Activated CD4-positive, alpha-beta T cell treated with anti-CD3 and anti-CD28 coated beads for 24 hours (primary cell): ENCODE measurements around the gene CUL4A.
"Not testable (repeated sequence)": the region's sequence is repeated elsewhere in the genome, so short reads cannot be mapped to it uniquely, and the experiment has no call there.

ENCODE experiments used
- DNase-seq, 2 donors: peaks; one replicate each; pipeline ENCODE4 v3.0.0-alpha.2; 2020; ENCODE audit warnings: low read depth in 2 of 2

CUL4A gene

DNA sequence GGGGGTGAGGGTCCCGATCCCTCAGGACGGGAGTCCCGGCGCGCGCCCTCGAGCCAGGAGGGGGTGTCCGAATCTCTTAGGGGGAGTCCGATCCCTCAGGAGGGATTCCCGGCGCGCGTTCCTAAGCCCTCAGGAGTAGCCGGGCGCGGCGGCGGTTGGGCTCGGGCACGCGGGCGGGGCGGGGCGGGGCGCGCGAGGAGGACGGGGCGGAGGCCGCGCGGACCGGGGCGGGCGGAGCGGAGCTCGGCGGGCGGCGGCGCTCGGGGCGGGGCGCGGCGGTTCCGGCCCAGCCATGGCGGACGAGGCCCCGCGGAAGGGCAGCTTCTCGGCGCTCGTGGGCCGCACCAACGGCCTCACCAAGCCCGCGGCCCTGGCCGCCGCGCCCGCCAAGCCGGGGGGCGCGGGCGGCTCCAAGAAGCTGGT is at the start of gene CUL4A:
CUL4A (plus strand) TSS at position 278 of the 423 bp plus-strand sequence; CDS start at position 293, 15 bp downstream.
- DNase-seq, result peak; percentile 57 to 69

GRCh38 chr13:113159701-113160100 is 49.7 kb upstream of the CUL4A start:
- no peak for DNase-seq

- DNase-seq, result no peak
These were observed 48.4 kb upstream of the CUL4A start for GRCh38 chr13:113160983-113161382.

- DNase-seq, result no peak
These were observed 48.0 kb upstream of the CUL4A start for GRCh38 chr13:113161433-113161832.

GRCh38 chr13:113161975-113162374 is 47.4 kb upstream of the CUL4A start:
- not testable (repeated sequence) for DNase-seq

DNA sequence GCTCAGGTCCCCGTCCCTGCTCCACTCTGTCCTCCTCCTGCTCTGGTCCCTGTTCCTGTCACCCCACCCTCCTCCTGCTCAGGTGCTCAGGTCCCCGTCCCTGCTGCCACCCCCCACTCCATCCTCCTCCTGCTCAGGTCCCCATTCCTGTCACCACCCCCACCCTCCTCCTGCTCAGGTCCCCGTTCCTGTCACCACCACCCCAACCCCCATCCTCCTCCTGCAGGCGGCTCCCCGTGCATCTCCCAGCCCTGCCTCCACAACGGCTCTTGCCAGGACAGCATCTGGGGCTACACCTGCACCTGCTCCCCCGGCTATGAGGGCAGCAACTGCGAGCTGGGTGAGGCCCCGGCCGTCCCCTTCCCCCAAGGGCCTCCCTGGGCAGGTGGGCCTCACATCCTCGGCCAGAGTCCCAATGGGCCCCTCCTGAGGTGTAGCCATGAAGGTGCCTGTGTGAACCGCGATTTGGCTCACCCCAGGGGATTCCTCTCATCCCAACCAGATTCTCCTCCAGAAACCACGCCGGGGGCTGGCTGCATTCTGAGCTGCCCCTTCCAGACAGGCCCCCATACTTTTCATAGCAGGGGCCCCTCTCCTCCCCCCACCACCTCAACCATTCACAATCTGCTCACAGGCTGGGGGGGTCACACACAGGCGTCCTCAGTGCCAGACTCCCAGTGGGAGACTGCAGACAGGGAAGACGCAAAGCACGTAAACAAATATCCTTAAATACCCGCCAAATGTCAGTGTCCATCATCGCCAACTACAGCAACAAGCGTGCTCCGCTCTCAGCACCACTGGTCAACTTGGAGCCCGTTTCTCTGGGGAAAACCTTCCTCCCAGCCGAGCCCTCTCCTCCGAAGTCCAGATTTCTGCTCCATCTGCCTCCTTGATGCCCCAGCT is 46.4 kb upstream of the CUL4A start:
- no peak for DNase-seq

DNA sequence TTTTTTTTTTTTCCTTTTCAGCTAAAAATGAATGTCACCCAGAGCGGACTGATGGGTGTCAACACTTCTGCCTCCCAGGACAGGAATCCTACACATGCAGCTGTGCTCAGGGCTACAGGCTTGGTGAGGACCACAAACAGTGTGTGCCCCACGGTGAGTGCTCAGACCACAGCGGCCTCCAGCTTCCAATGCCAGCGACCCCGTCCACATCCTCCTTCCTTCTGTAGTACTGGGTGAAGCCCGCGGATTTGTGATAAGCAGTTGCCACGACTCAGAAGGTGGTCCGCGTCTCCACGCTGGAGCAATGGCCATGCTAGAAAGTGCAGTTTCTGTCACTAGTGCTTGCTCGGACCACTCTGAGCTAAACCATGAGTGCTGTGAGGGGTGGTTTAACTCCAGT is 44.9 kb upstream of the CUL4A start:
- DNase-seq, result no peak

GRCh38 chr13:113166266-113166665 is 43.1 kb upstream of the CUL4A start:
- DNase-seq, result no peak

- no peak for DNase-seq
These were observed 42.7 kb upstream of the CUL4A start for GRCh38 chr13:113166681-113167080.

- no peak for DNase-seq
These were observed 42.3 kb upstream of the CUL4A start for GRCh38 chr13:113167155-113167554.

- DNase-seq, result no peak
These were observed 41.8 kb upstream of the CUL4A start for GRCh38 chr13:113167575-113167974.

- no peak for DNase-seq
These were observed 41.2 kb upstream of the CUL4A start for GRCh38 chr13:113168211-113168610.

GRCh38 chr13:113169277-113170272 is 39.8 kb upstream of the CUL4A start:
- DNase-seq, result no peak

DNA sequence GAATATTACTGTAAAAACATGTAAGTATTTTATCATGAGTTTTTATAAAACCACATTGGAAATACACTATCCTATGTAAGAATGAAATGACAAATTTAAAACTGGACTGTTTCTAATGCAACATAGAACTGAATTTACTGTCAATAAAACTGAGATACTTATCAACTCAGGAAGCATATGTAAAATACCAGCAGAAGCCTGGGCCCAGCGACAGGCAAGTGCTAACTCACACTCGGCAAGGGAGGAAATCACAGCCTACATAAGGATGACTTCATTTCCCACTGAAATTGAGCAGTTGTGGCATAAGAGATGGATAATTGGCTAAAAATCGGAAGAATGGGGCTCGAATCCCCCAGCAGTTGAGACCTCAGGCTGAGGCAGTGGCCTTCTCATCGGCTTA is 38.9 kb upstream of the CUL4A start:
- no peak for DNase-seq

DNA sequence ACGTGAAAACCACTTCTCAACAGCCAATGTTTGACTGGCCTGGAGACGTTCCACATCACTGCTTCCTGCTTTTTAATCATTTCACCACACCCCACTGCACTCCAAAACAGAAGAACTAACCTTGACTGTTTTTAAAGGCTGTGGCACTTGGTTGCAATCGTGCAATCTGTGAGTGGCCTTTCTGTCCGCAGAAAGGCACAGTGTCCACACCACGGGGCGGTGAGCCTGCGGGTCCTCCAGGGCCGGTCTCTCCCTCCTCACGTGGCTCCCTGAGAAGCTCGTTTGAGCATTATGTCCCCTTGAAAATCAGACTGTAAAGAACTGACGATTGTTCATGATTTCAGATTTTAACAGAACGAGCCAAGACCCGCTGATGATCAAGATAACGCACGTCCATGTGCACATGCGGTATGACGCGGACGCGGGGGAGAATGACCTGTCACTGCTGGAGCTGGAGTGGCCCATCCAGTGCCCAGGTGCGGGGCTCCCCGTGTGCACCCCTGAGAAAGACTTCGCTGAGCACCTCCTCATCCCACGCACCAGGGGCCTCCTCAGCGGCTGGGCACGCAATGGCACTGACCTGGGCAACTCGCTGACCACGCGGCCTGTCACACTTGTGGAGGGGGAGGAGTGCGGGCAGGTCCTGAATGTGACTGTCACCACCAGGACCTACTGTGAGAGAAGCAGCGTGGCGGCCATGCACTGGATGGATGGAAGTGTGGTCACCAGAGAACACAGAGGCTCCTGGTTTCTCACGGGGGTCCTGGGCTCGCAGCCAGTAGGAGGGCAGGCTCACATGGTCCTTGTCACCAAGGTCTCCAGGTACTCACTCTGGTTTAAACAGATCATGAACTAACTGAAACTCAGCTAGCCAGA is 37.9 kb upstream of the CUL4A start:
- DNase-seq, result no peak

- DNase-seq, result no peak
These were observed 36.9 kb upstream of the CUL4A start for GRCh38 chr13:113172419-113172926.

DNA sequence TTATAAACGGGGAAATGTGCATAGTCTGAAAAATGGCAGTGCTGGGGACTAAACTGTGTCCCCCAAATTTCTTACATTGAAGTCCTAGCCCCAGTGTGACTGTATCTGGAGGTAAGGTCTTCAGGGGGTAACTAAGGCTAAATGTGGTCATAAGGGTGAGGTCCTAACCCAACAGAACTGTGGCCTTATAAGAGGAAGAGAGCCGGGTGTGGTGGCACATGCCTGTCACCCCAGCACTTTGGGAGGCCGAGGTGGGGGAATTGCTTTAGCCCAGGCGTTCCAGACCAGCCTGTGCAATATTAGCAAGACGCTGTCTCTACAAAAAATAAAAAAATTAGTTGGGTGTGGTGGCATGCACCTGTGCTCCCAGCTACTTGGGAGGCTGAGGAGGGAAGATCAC is 33.1 kb upstream of the CUL4A start:
- no peak for DNase-seq

GRCh38 chr13:113176822-113177221 is 32.6 kb upstream of the CUL4A start:
- no peak for DNase-seq

DNA sequence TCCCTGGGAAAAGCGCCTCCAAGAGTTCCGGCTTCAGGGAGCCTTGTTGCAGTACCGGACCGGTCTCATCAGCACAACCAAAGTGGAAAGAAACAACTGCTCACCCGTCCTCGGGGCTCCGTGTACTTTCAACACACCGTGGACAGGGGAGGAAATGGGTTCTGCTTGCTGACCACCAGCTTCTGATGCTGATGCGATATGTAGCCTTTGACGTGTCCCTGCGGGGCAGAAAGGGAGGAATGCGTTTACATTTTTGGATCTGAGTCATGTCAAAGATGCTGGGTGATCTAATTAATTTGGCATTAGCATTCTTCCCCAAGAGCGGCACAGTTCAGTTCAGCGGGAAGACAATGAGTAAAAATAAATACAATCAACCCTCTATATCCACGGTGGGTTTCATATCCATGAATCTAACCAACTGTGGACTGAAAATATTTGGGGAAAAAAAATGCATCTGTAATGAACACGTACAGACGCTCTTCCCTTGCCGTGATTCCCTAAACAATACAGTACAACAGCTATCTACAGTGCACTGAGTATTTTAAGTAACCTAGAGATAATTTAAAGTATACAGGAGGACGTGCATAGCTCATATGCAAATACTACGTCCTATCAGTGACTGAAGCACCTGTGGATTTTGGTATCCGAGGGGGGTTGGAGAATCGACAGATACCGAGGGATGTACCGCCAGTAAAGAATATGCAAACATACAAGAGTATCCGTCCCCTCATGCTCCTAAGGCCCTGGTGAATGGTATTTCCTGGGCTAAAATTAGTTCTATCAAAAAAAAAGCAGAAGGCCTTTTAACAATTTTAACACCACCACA is 31.1 kb upstream of the CUL4A start:
- no peak for DNase-seq

GRCh38 chr13:113178896-113179167 is 30.6 kb upstream of the CUL4A start:
- DNase-seq, result no peak
